ENCODE data around the gene ANKK1. TPM values are rescaled to one million over a fixed set of nuclear protein-coding genes. Genes with fewer than 3 reads are reported as not detected.

ANKK1 gene
- total RNA-seq, 1 donor from 2014 or later, result not detected

DNA sequence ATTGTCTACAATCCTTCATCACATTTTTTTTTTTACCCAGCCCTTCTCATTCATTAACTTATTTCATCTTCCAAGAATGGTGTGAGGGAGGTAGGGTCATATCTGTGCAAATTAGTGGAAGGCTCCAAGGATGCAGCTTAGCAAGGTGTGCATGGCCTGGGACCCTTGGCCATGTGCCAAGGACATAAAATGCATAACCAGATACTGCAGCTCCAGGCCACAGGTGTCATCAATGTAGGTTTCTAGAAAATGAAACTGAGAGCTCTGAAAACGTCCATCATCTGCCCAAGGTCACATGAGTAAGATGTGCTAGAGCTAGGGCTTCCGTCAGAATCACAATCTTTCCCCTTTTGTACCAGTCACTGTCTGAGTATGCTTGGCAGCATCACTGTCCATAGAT, 29.8 kb downstream of the ANKK1 start:
- no peaks in the 10 kb centered on the region for H3K36me3 ChIP-seq (ENCODE audit: insufficient read depth, low read length)
- peaks cover 6% of the 10 kb centered on the region for H3K27me3 ChIP-seq (ENCODE audit: insufficient read depth, low read length)
- H4K20me1 ChIP-seq (ENCODE audit: insufficient read depth, low read length), result no peaks in the 10 kb centered on the region
- H3K27ac ChIP-seq (ENCODE audit: low read depth, low read length), result no peak overlapping the region
- H3K9me3 Mint-ChIP-seq (ENCODE audit: unreplicated experiment), result peaks cover 2% of the 10 kb centered on the region
- H2AFZ ChIP-seq (ENCODE audit: low read depth, low read length), result no peak overlapping the region
- peaks cover 78% of the 10 kb centered on the region for H3K27me3 Mint-ChIP-seq (ENCODE audit: low read depth, unreplicated experiment)
- FAIRE-seq (no peak), DNase-seq (ENCODE audit: low read depth) (no peak)
- no peaks in the 10 kb centered on the region for H3K4me1 ChIP-seq (ENCODE audit: insufficient read depth, low read length)
- H3K36me3 Mint-ChIP-seq (ENCODE audit: low read depth, unreplicated experiment), result peaks cover 2% of the 10 kb centered on the region
- H3K9ac ChIP-seq (ENCODE audit: low read length), result no peak overlapping the region
- no peak overlapping the region for H3K4me2 ChIP-seq (ENCODE audit: low read length)
- no peak for TF ChIP-seq EZH2 (IDR thresholded peaks at IDR 0.05; ENCODE audit: insufficient read depth, low read length)
- TF ChIP-seq CTCF (IDR thresholded peaks at IDR 0.05; ENCODE audit: insufficient read depth, low read depth, low read length), result no peak
- H3K4me1 Mint-ChIP-seq (ENCODE audit: low read depth, unreplicated experiment), result no peaks in the 10 kb centered on the region
- no peak overlapping the region for H3K4me3 ChIP-seq (ENCODE audit: insufficient read depth, low read depth, low read length)
- no peaks in the 10 kb centered on the region for H3K9me3 ChIP-seq (ENCODE audit: insufficient read depth, low read depth, low read length)
- no peak overlapping the region for H3K4me3 Mint-ChIP-seq (ENCODE audit: unreplicated experiment)
- no peak overlapping the region for H3K27ac Mint-ChIP-seq (ENCODE audit: unreplicated experiment)
- H3K79me2 ChIP-seq (ENCODE audit: insufficient read depth, low read length), result no peaks in the 10 kb centered on the region

DNA sequence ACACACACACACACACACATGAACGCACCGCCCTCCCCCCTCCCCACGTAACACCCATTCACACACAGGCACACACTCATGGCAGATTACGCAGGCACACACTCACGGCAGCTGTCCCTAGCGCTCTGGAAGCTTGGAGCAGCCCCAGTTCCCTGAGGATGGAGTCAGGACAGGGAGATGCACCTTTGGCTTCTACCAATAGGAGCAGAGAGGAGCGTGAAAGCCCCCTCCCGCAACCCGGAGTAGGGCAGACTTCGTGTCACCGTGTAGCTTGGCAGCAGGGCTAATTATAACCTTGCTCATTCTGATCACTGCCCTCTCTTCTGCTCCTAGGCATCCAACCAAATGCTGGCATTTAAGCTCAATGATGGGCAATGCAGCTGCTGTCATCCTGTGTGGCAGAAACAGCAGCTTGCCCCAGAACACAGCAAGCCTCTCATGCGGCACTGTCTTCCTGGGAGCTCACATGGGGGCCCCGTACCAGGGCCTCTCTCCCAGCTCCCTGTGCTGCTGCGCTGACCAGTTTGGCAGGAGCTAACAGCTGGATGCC, 31.9 kb downstream of the ANKK1 start:
- no peaks in the 10 kb centered on the region for H4K20me1 ChIP-seq (ENCODE audit: insufficient read depth, low read length)
- DNase-seq (ENCODE audit: low read depth) (no peak), FAIRE-seq (no peak)
- no peak overlapping the region for H3K27ac ChIP-seq (ENCODE audit: low read depth, low read length)
- Mint-ChIP-seq H3K9me3 (ENCODE audit: unreplicated experiment) (no peaks in the 10 kb centered on the region), H3K27ac (ENCODE audit: unreplicated experiment) (no peak overlapping the region), H3K36me3 (ENCODE audit: low read depth, unreplicated experiment) (peaks cover 2% of the 10 kb centered on the region), H3K27me3 (ENCODE audit: low read depth, unreplicated experiment) (peaks cover 66% of the 10 kb centered on the region), H3K4me1 (ENCODE audit: low read depth, unreplicated experiment) (no peaks in the 10 kb centered on the region), H3K4me3 (ENCODE audit: unreplicated experiment) (no peak overlapping the region)
- no peaks in the 10 kb centered on the region for H3K79me2 ChIP-seq (ENCODE audit: insufficient read depth, low read length)
- H3K9ac ChIP-seq (ENCODE audit: low read length), result no peak overlapping the region
- H3K36me3 ChIP-seq (ENCODE audit: insufficient read depth, low read length), result no peaks in the 10 kb centered on the region
- H2AFZ ChIP-seq (ENCODE audit: low read depth, low read length), result no peak overlapping the region
- no peak overlapping the region for H3K4me2 ChIP-seq (ENCODE audit: low read length)
- H3K9me3 ChIP-seq (ENCODE audit: insufficient read depth, low read depth, low read length), result no peaks in the 10 kb centered on the region
- H3K4me1 ChIP-seq (ENCODE audit: insufficient read depth, low read length), result no peaks in the 10 kb centered on the region
- no peak for TF ChIP-seq EZH2 (IDR thresholded peaks at IDR 0.05; ENCODE audit: insufficient read depth, low read length)
- TF ChIP-seq CTCF (IDR thresholded peaks at IDR 0.05; ENCODE audit: insufficient read depth, low read depth, low read length), result no peak
- H3K4me3 ChIP-seq (ENCODE audit: insufficient read depth, low read depth, low read length), result no peak overlapping the region
- peaks cover 6% of the 10 kb centered on the region for H3K27me3 ChIP-seq (ENCODE audit: insufficient read depth, low read length)

GRCh38 chr11:113420808-113421207, 33.2 kb downstream of the ANKK1 start:
- DNase-seq (ENCODE audit: low read depth), result no peak
- no peak overlapping the region for H3K27ac ChIP-seq (ENCODE audit: low read depth, low read length)
- H3K36me3 Mint-ChIP-seq (ENCODE audit: low read depth, unreplicated experiment), result no peaks in the 10 kb centered on the region

More at GRCh38 chr11:113420808-113421207, 33.2 kb downstream of the ANKK1 start:
- Histone ChIP-seq H2AFZ (ENCODE audit: low read depth, low read length) (no peak overlapping the region), H3K36me3 (ENCODE audit: insufficient read depth, low read length) (no peaks in the 10 kb centered on the region), H3K79me2 (ENCODE audit: insufficient read depth, low read length) (no peaks in the 10 kb centered on the region), H3K27me3 (ENCODE audit: insufficient read depth, low read length) (peaks cover 6% of the 10 kb centered on the region), H3K9ac (ENCODE audit: low read length) (no peak overlapping the region), H3K4me1 (ENCODE audit: insufficient read depth, low read length) (no peaks in the 10 kb centered on the region), H4K20me1 (ENCODE audit: insufficient read depth, low read length) (no peaks in the 10 kb centered on the region), H3K9me3 (ENCODE audit: insufficient read depth, low read depth, low read length) (no peaks in the 10 kb centered on the region), H3K4me2 (ENCODE audit: low read length) (no peak overlapping the region), H3K4me3 (ENCODE audit: insufficient read depth, low read depth, low read length) (no peak overlapping the region)
- Mint-ChIP-seq H3K4me1 (ENCODE audit: low read depth, unreplicated experiment) (no peaks in the 10 kb centered on the region), H3K27me3 (ENCODE audit: low read depth, unreplicated experiment) (peaks cover 54% of the 10 kb centered on the region), H3K4me3 (ENCODE audit: unreplicated experiment) (no peak overlapping the region), H3K27ac (ENCODE audit: unreplicated experiment) (no peak overlapping the region), H3K9me3 (ENCODE audit: unreplicated experiment) (no peaks in the 10 kb centered on the region)
- FAIRE-seq, result no peak
- TF ChIP-seq EZH2 (IDR thresholded peaks at IDR 0.05; ENCODE audit: insufficient read depth, low read length), result no peak
- no peak for TF ChIP-seq CTCF (IDR thresholded peaks at IDR 0.05; ENCODE audit: insufficient read depth, low read depth, low read length)
